A673 (cell line): ENCODE measurements around the gene GNAT2.

Experiments
- EZH2 ChIP-seq: fragments of 200-600 bp; sonication (generic); IDR thresholded peaks from 2 replicates; pipeline ENCODE4 v1.6.1; 2017; ENCODE audit warnings: borderline replicate concordance, low read depth, mild to moderate bottlenecking, mixed read lengths, antibody characterized with exemption, low read length; ENCODE audit not compliant: poor library complexity, severe bottlenecking
- TF ChIP-seq, protein P1 (sequence below): fragments of 300-800, 200-600 bp; sonication (generic); conservative IDR thresholded peaks from 2 replicates; pipeline ENCODE4 v1.5.1; 2017; ENCODE audit warnings: low read depth, mild to moderate bottlenecking, antibody characterized with exemption, low read length, moderate library complexity, mixed read lengths

DNA sequence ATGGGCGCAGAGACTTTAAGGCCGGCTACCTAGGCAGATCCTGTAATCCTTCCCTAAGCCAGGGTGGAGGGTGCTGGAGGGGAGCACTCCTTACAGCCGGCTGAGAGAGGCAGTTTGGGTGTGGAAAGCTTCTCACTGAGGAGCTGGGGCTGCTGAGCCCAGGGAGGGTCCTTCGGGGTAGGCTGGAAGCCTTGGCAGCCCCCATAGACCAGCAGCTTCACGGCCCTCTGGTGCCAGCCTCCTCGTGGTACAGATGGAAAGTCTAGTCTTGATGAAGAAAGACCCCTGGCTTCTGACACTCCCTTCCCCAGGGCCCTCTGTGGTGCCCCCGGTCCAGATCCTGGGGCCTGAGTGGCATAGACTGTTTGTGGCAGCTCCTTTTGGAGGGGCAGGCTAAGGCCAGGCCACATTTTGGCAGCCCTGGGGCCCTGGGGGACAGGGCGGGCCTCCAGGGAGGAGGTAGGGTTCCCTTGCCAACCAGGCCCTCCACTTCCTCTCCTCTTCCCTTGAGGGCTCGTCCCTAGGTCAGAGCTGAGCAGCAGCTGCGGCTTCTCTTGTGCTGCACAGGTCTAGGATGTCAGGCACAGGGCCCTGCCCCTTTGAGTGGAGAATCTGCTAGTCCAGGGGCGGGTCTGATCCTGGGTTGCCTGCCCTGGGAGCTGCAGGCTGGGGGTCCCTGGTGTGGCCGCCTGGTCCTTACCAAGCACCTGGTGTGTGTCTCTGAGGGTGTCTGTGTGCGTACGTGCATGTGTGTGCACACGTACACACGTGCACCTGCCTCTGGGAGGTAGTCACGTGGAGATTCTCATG is 5.0 kb upstream of the GNAT2 start:
- TF ChIP-seq, protein P1, sequence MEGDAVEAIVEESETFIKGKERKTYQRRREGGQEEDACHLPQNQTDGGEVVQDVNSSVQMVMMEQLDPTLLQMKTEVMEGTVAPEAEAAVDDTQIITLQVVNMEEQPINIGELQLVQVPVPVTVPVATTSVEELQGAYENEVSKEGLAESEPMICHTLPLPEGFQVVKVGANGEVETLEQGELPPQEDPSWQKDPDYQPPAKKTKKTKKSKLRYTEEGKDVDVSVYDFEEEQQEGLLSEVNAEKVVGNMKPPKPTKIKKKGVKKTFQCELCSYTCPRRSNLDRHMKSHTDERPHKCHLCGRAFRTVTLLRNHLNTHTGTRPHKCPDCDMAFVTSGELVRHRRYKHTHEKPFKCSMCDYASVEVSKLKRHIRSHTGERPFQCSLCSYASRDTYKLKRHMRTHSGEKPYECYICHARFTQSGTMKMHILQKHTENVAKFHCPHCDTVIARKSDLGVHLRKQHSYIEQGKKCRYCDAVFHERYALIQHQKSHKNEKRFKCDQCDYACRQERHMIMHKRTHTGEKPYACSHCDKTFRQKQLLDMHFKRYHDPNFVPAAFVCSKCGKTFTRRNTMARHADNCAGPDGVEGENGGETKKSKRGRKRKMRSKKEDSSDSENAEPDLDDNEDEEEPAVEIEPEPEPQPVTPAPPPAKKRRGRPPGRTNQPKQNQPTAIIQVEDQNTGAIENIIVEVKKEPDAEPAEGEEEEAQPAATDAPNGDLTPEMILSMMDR: no peak
- no peak for TF ChIP-seq EZH2
